ENCODE measurements around the gene CAMKK2. TPM values are rescaled to one million over a fixed set of nuclear protein-coding genes. Genes with fewer than 3 reads are reported as not detected.

Gene CAMKK2
- total and polyA plus RNA-seq, 9 of the 15 experiments (the other 6 are each of a cell fraction or from before 2014, with no cell fraction given) = 4.3 to 32.0 (median 18.2) TPM

- TF ChIP-seq DEAF1 (CRISPR knock-in tag; IDR thresholded peaks at IDR 0.05) = peak; percentile 71
- no peak for TF ChIP-seq ZNF280B (CRISPR knock-in tag; IDR thresholded peaks at IDR 0.05)
- no peak for TF ChIP-seq PCBP1 (IDR thresholded peaks at IDR 0.05; ENCODE audit: low read depth, low read length, poor library complexity, severe bottlenecking)
- TF ChIP-seq ARID4B (CRISPR knock-in tag; IDR thresholded peaks at IDR 0.05) = peak; percentile 90
- peak; percentile 98 for TF ChIP-seq KDM5B (IDR thresholded peaks at IDR 0.05; ENCODE audit: insufficient replicate concordance, low read depth, low read length)
- peak; percentile 96 for TF ChIP-seq THAP12 (CRISPR knock-in tag; IDR thresholded peaks at IDR 0.05)
- peak; percentile 46 for TF ChIP-seq PRDM10 (IDR thresholded peaks at IDR 0.05; ENCODE audit: partially characterized antibody)
- TF ChIP-seq MAFF (IDR thresholded peaks at IDR 0.05; ENCODE audit: low read length) = no peak
- no peak for TF ChIP-seq ZNF764 (CRISPR knock-in tag; IDR thresholded peaks at IDR 0.05; ENCODE audit: low read depth)
- peak; percentile 32; the same call in 1 of the 2 replicates for TF ChIP-seq NFRKB (IDR thresholded peaks at IDR 0.05; ENCODE audit: low read depth)
- peak; percentile 77; the same call in 1 of the 2 replicates for TF ChIP-seq ZBTB1 (CRISPR knock-in tag; IDR thresholded peaks at IDR 0.05; ENCODE audit: borderline replicate concordance, low read depth)
Measured at GRCh38 chr12:121209624-121210572, 86.6 kb downstream of the CAMKK2 start, which contains the start of gene P2RX4 (continued).

All from K562 (cell line).